Measurements from ENCODE around the gene SLC6A17. TPM values are rescaled to one million over a fixed set of nuclear protein-coding genes. Genes with fewer than 3 reads are reported as not detected.

Gene SLC6A17
- polyA plus RNA-seq, 4 donors, result 0.90 to 1.2 (median 0.98) TPM

GRCh38 chr1:110170766-110171733 is 20.8 kb downstream of the SLC6A17 start:
- DNase-seq (ENCODE audit: low read depth in 4 of 4, low spot score in 3 of 4), result no peak

GRCh38 chr1:110172001-110172400 is 21.7 kb downstream of the SLC6A17 start:
- DNase-seq (ENCODE audit: low read depth in 4 of 4, low spot score in 3 of 4), result no peak

GRCh38 chr1:110173466-110174105 is 23.3 kb downstream of the SLC6A17 start:
- no peak for DNase-seq (ENCODE audit: low read depth in 4 of 4, low spot score in 3 of 4)

- no peak for DNase-seq (ENCODE audit: low read depth in 4 of 4, low spot score in 3 of 4)
These were observed 24.7 kb downstream of the SLC6A17 start for GRCh38 chr1:110174961-110175360.

- peak in 2 of 4 donors; percentile 20 to 22 for DNase-seq (ENCODE audit: low read depth in 4 of 4, low spot score in 3 of 4)
These were observed 26.1 kb downstream of the SLC6A17 start for GRCh38 chr1:110176299-110176956.

GRCh38 chr1:110177775-110178174 is 27.5 kb downstream of the SLC6A17 start:
- no peak for DNase-seq (ENCODE audit: low read depth in 4 of 4, low spot score in 3 of 4)

- DNase-seq (ENCODE audit: low read depth in 4 of 4, low spot score in 3 of 4), result no peak
These were observed 33.4 kb downstream of the SLC6A17 start for GRCh38 chr1:110183642-110184167.

- DNase-seq (ENCODE audit: low read depth in 4 of 4, low spot score in 3 of 4), result no peak
These were observed 34.2 kb downstream of the SLC6A17 start for GRCh38 chr1:110184446-110184845.

GRCh38 chr1:110185181-110185580 is 34.9 kb downstream of the SLC6A17 start:
- DNase-seq (ENCODE audit: low read depth in 4 of 4, low spot score in 3 of 4), result no peak

GRCh38 chr1:110186558-110186957 is 36.3 kb downstream of the SLC6A17 start:
- no peak for DNase-seq (ENCODE audit: low read depth in 4 of 4, low spot score in 3 of 4)

GRCh38 chr1:110187139-110187890 is 37.0 kb downstream of the SLC6A17 start:
- DNase-seq (ENCODE audit: low read depth in 4 of 4, low spot score in 3 of 4), result no peak

GRCh38 chr1:110188035-110188618 is 37.8 kb downstream of the SLC6A17 start:
- no peak for DNase-seq (ENCODE audit: low read depth in 4 of 4, low spot score in 3 of 4)

GRCh38 chr1:110189181-110189580 is 38.9 kb downstream of the SLC6A17 start:
- DNase-seq (ENCODE audit: low read depth in 4 of 4, low spot score in 3 of 4), result no peak

GRCh38 chr1:110190282-110190929 is 40.1 kb downstream of the SLC6A17 start:
- no peak for DNase-seq (ENCODE audit: low read depth in 4 of 4, low spot score in 3 of 4)

- no peak for DNase-seq (ENCODE audit: low read depth in 4 of 4, low spot score in 3 of 4)
These were observed 42.2 kb downstream of the SLC6A17 start for GRCh38 chr1:110192541-110192940.

GRCh38 chr1:110195196-110195595 is 44.9 kb downstream of the SLC6A17 start:
- no peak for DNase-seq (ENCODE audit: low read depth in 4 of 4, low spot score in 3 of 4)

GRCh38 chr1:110196917-110197765 is 46.8 kb downstream of the SLC6A17 start:
- DNase-seq (ENCODE audit: low read depth in 4 of 4, low spot score in 3 of 4), result no peak

GRCh38 chr1:110197905-110198629 is 47.8 kb downstream of the SLC6A17 start:
- DNase-seq (ENCODE audit: low read depth in 4 of 4, low spot score in 3 of 4), result no peak
